Measurements from ENCODE around the gene TMEM179B.
A peak's percentile ranks its signal among the peaks of the same experiment; 100 is the strongest.

The TMEM179B gene

DNA sequence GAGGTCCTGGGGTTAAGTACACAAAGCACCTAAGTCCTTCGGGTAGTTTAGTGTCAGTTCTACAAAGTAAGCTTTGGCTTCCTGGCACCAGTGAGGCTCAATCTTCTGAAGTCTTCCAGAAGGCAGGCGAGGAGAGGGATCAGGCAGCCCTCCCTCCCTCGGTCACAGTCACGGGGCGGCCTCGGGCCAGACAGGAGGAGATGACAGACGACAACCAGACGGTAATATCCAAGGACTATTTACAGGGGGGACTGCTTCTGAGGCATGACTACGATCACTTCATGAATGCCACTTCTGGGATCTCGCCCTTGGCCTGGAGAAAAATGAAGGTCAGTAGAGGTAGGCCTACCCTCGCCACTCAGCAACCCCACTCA, 5.0 kb downstream of the TMEM179B start:
- no peak for DNase-seq (ENCODE audit: low read depth)
- TF ChIP-seq, protein P1, sequence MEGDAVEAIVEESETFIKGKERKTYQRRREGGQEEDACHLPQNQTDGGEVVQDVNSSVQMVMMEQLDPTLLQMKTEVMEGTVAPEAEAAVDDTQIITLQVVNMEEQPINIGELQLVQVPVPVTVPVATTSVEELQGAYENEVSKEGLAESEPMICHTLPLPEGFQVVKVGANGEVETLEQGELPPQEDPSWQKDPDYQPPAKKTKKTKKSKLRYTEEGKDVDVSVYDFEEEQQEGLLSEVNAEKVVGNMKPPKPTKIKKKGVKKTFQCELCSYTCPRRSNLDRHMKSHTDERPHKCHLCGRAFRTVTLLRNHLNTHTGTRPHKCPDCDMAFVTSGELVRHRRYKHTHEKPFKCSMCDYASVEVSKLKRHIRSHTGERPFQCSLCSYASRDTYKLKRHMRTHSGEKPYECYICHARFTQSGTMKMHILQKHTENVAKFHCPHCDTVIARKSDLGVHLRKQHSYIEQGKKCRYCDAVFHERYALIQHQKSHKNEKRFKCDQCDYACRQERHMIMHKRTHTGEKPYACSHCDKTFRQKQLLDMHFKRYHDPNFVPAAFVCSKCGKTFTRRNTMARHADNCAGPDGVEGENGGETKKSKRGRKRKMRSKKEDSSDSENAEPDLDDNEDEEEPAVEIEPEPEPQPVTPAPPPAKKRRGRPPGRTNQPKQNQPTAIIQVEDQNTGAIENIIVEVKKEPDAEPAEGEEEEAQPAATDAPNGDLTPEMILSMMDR (conservative IDR thresholded peaks at IDR 0.05; ENCODE audit: low read length) = no peak
- H3K4me3 ChIP-seq (ENCODE audit: low read length) = peak overlapping the region; percentile 31

DNA sequence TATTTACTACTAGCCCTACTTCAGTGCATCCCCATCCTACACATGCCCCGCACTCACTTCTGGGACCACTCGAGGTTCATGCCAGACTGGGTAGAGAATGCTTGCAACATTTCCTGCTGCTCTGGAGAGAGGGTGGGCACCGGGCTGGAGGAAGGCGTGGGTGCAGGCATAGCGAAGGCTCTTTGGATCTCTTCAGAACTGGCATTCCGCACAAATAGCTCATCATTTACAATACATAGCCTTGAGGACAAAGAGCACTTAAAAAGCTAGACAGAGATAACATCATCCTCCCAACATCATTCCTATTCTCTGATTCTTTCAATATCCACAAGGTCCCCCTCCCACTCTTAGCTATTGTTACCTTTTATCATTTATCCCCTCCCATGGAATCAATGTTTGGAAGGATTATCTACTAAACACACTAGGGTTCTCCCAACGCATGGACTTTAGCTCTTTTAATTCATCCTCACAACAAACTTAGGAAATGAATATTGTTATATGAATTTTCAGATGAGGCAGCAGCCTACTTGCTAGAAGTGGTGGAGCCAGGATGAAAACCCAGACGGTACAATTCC, 7.1 kb downstream of the TMEM179B start:
- TF ChIP-seq, protein P1 (conservative IDR thresholded peaks at IDR 0.05; ENCODE audit: low read length) = no peak
- no peak for DNase-seq (ENCODE audit: low read depth)
- H3K4me3 ChIP-seq (ENCODE audit: low read length) = no peak overlapping the region

- DNase-seq (ENCODE audit: low read depth) = no peak
- H3K4me3 ChIP-seq (ENCODE audit: low read length) = no peak overlapping the region
- TF ChIP-seq, protein P1 (conservative IDR thresholded peaks at IDR 0.05; ENCODE audit: low read length) = no peak
Observed at GRCh38 chr11:62796281-62796680, 9.1 kb downstream of the TMEM179B start.

DNA sequence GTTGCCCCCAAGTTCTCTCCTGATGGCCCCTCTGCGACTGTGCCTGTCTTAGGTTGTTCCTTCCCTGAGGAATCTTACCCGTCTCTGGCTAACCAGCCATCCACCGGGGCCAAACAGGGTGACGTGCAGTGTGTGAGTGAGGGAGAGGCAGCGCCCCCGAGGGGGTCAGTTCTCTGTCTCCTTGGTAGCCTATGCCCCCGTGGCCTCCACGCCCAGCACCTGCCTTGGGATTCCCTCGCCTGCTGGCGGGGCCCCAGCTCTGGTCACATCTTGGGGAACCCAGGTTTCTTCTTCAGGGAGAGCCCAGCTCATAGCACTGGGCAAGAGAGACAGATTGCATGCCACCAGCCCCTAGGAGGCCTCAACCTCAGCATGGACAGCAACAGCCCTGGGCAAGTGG, 12.3 kb downstream of the TMEM179B start:
- no peak for DNase-seq (ENCODE audit: low read depth)
- TF ChIP-seq, protein P1 (conservative IDR thresholded peaks at IDR 0.05; ENCODE audit: low read length) = no peak
- no peak overlapping the region for H3K4me3 ChIP-seq (ENCODE audit: low read length)

GRCh38 chr11:62801071-62801470, 13.9 kb downstream of the TMEM179B start:
- DNase-seq (ENCODE audit: low read depth) = no peak
- H3K4me3 ChIP-seq (ENCODE audit: low read length) = no peak overlapping the region
- TF ChIP-seq, protein P1 (conservative IDR thresholded peaks at IDR 0.05; ENCODE audit: low read length) = no peak

DNA sequence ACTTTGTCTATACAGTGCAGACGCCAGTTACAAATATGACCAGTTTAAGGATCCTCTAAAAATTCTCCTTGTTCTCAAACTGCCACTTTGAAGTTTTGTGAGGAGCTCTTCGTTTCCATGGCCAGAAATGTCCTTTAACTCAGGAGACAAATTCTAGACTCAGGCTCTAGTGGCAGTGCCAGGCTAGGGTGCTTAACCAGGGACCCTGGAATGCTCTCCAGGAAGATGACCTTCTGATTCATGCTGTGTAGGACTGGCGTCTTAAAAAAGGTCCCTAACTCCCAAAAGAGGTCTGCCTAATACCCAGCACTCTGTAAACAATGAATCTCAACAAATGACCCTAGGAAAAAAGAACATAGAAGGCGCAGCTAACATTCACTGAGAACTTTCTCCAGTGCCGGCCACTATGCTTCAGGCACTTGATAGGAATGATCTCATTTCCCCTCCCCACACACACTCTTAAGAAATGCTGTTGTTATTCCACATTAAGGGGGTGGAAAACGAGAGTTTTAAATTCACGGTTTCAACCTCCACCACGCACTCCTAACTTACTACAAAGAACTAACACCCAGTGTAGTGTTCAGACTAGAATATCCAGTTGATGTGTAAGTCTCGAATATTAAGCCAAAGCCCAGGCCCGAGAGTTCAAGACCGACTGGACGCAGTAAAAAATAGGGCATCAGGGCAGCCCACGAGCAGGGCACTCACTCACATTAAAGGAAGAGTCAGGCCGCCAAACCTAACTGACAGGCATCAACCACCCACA, 17.3 kb downstream of the TMEM179B start:
- TF ChIP-seq, protein P1 (conservative IDR thresholded peaks at IDR 0.05; ENCODE audit: low read length) = no peak
- H3K4me3 ChIP-seq (ENCODE audit: low read length) = peak overlapping the region; percentile 74
- peak; percentile 45 for DNase-seq (ENCODE audit: low read depth)

Measured in AG10803 (cell line).